ENCODE data around the gene TRMT61A.

TRMT61A gene

GRCh38 chr14:103563226-103563620, 34.2 kb downstream of the TRMT61A start:
- no peak for DNase-seq (ENCODE audit: low spot score)

- DNase-seq (ENCODE audit: low spot score) = no peak
These were observed 35.0 kb downstream of the TRMT61A start for GRCh38 chr14:103563844-103564505.

GRCh38 chr14:103568952-103569351, 40.0 kb downstream of the TRMT61A start:
- no peak for DNase-seq (ENCODE audit: low spot score)

- DNase-seq (ENCODE audit: low spot score) = no peak
These were observed 40.4 kb downstream of the TRMT61A start for GRCh38 chr14:103569408-103569807.

GRCh38 chr14:103574104-103574503, 45.1 kb downstream of the TRMT61A start:
- DNase-seq (ENCODE audit: low spot score) = no peak

GRCh38 chr14:103574707-103575285, 45.8 kb downstream of the TRMT61A start:
- no peak for DNase-seq (ENCODE audit: low spot score)

GRCh38 chr14:103576371-103577024, 47.5 kb downstream of the TRMT61A start:
- DNase-seq (ENCODE audit: low spot score) = peak; percentile 89

GRCh38 chr14:103578401-103579075, 49.5 kb downstream of the TRMT61A start:
- no peak for DNase-seq (ENCODE audit: low spot score)

- DNase-seq (ENCODE audit: low spot score) = no peak
These were observed 52.2 kb downstream of the TRMT61A start for GRCh38 chr14:103581206-103581605.

GRCh38 chr14:103581954-103582703, 53.1 kb downstream of the TRMT61A start:
- no peak for DNase-seq (ENCODE audit: low spot score)

- DNase-seq (ENCODE audit: low spot score) = no peak
These were observed 55.4 kb downstream of the TRMT61A start for GRCh38 chr14:103584326-103584915.

All from COLO829 (cell line).